HepG2 (cell line): ENCODE data around the gene KLHL3. TPM values are rescaled to one million over a fixed set of nuclear protein-coding genes. Genes with fewer than 3 reads are reported as not detected.

Experiments
- ATAC-seq: fragments of 200-7000 bp; cut with Tn5 transposase; 3 replicates; pipeline ENCODE4 v1.9.1; 2020; ENCODE audit warnings: mild to moderate bottlenecking, moderate library complexity
- BruUV-seq: library from RNA; stranded (reverse); fragments of 400-500 nt; replicated peaks from 2 replicates; lab custom pipeline; 2021; lab: Mats Ljungman, UMichigan
- CTCF ChIA-PET: fragments of 300-600 bp; formaldehyde crosslinking; extraction: SDS; loops from one replicate; lab custom pipeline; 2021; ENCODE audit warnings: low total read pairs, inconsistent platforms, low intra/inter-chr PET ratio; lab: Yijun Ruan, JAX
- POLR2A ChIA-PET: fragments of 350-600 bp; sonication (Branson Sonifier 250); formaldehyde crosslinking; loops from one replicate; lab custom pipeline; 2020; ENCODE audit warnings: antibody characterized with exemption, inconsistent platforms; lab: Yijun Ruan, JAX
- DNase-seq: peaks from one replicate; pipeline ENCODE4 v3.0.0-alpha.2; 2015; ENCODE audit warnings: low spot score
- FAIRE-seq: peaks from 3 replicates; lab custom pipeline; 2011; peaks lifted over from hg19 to GRCh38; lab: Jason Lieb, UNC
- H2AFZ ChIP-seq: one replicate; pipeline ENCODE4 v1.6.1; 2011; ENCODE audit warnings: low read length, inconsistent platforms
- H3K27ac ChIP-seq: fragments of 300-600 bp; 3 replicates; pipeline ENCODE4 v1.8.0; 2011; ENCODE audit warnings: mixed run types, mild to moderate bottlenecking, mixed read lengths, low read length, inconsistent platforms; ENCODE audit not compliant: insufficient read depth; ENCODE audit errors: extremely low read length
- H3K27me3 ChIP-seq, 2 experiments: fragments of 200-600 bp in 1 of 2; 2 replicates in 1 of 2; 3 replicates in 1 of 2; pipeline versions ENCODE4 v1.6.0 to v1.8.0; 2011; ENCODE audit warnings: low read length in 2 of 2, mild to moderate bottlenecking in 2 of 2, moderate library complexity in 2 of 2, inconsistent platforms in 1 of 2; ENCODE audit not compliant: insufficient read depth in 2 of 2, control insufficient read depth in 1 of 2
- H3K36me3 ChIP-seq, 2 experiments: fragments of 200-600 bp in 1 of 2; replicated peaks in 1 of 2; 2 replicates in 1 of 2; 3 replicates in 1 of 2; pipeline versions ENCODE4 v1.5.1 to v1.8.0; 2011; ENCODE audit warnings: low read length in 2 of 2, inconsistent platforms in 1 of 2; ENCODE audit not compliant: insufficient read depth in 2 of 2, control insufficient read depth in 1 of 2
- H3K4me1 ChIP-seq: 2 replicates; pipeline ENCODE4 v1.5.1; 2012; ENCODE audit warnings: low read length, inconsistent platforms; ENCODE audit not compliant: insufficient read depth
- H3K4me2 ChIP-seq: 2 replicates; pipeline ENCODE4 v1.6.0; 2011; ENCODE audit warnings: low read depth, low read length, inconsistent platforms
- H3K4me3 ChIP-seq, 3 experiments: fragments of 200-600 bp in 1 of 3; sonication (generic), shearing (Covaris generic) in 1 of 3; replicated peaks in 1 of 3; 2 replicates each; pipeline ENCODE4 v1.5.1; 2011 to 2016; ENCODE audit warnings: low read length in 3 of 3, inconsistent platforms in 2 of 3, low read depth in 2 of 3, mild to moderate bottlenecking in 2 of 3, control low read depth in 1 of 3, mixed read lengths in 1 of 3; ENCODE audit not compliant: insufficient read depth in 1 of 3
- H3K79me2 ChIP-seq: one replicate; pipeline ENCODE4 v1.6.1; 2011; ENCODE audit warnings: low read length, inconsistent platforms; ENCODE audit not compliant: insufficient read depth
- H3K9ac ChIP-seq: 2 replicates; pipeline ENCODE4 v1.6.0; 2011; ENCODE audit warnings: mild to moderate bottlenecking, low read depth, low read length, inconsistent platforms; ENCODE audit not compliant: insufficient read depth
- H3K9me3 ChIP-seq: 2 replicates; pipeline ENCODE4 v1.5.1; 2012; ENCODE audit warnings: mild to moderate bottlenecking, low read length
- H4K20me1 ChIP-seq: 2 replicates; pipeline ENCODE4 v1.6.0; 2011; ENCODE audit warnings: inconsistent platforms, mild to moderate bottlenecking, low read length, moderate library complexity; ENCODE audit not compliant: insufficient read depth
- MNT ChIP-seq: fragments of 450-650 bp; IDR thresholded peaks from 2 replicates; pipeline ENCODE4 v1.6.1; 2016
- ZNF609 ChIP-seq: sonication (generic); formaldehyde crosslinking; IDR thresholded peaks from 2 replicates; pipeline ENCODE4 v1.4.0; 2020; ENCODE audit warnings: mild to moderate bottlenecking, missing genetic modification reagents, borderline replicate concordance
- WGBS: methylation state at CpG from one replicate; pipeline ENCODE4 v1.1.6; 2017; ENCODE audit warnings: low lambda C conversion rate; 5-methylcytosine and 5-hydroxymethylcytosine counted together
- in situ Hi-C: cut with HindIII; loops from 2 replicates; pipeline ENCODE4 v1.10.0; 2017; ENCODE audit warnings: low pct_unique_long_range_greater_than_20kb; ENCODE audit not compliant: extremely low pct_ligation_motif_present
- intact Hi-C: fragments of 100-400 bp; cut with micrococcal nuclease; formaldehyde crosslinking; loops from one replicate; pipeline ENCODE4 v1.10.0; 2022; ENCODE audit not compliant: unreplicated experiment
- microRNA counts: library from miRNA; unstranded; fragments of <30 nt; microRNA quantifications from one replicate; lab custom pipeline; 2015
- microRNA-seq: library from miRNA; unstranded; fragments of <30 nt; microRNA quantifications from one replicate; pipeline ENCODE4, GENCODE V29; 2020
- polyA plus RNA-seq, 8 experiments: library from polyadenylated mRNA; depleted of rRNA in 3 of 8; stranded (reverse) in 7 of 8; unstranded in 1 of 8; fragments of >200 nt; fragmentation: Illumina TruSeq in 4 of 8; extraction: Trizol in 4 of 8; gene quantifications; 2 replicates each; pipeline versions ENCODE4 v1.2.1 to v1.2.3, GENCODE V29; 2011 to 2016; ENCODE audit warnings: low read depth in 4 of 8, missing spikeins in 1 of 8, mixed read lengths in 1 of 8; ENCODE audit not compliant: insufficient read depth in 1 of 8
- small RNA-seq, 3 experiments: library from RNA; depleted of rRNA; stranded (forward); fragments of <200 nt; gene quantifications; one replicate each; pipeline ENCODE3, GENCODE V24; 2012; ENCODE audit warnings: low read depth in 2 of 3, low replicate concordance in 1 of 3; ENCODE audit not compliant: insufficient read length in 3 of 3, insufficient read depth in 2 of 3
- total RNA-seq, 5 experiments: library from RNA; depleted of rRNA; stranded (reverse); fragments of >200 nt; fragmentation: Illumina TruSeq; extraction: Trizol; gene quantifications; 2 replicates each; pipeline ENCODE4 v1.2.3, GENCODE V29; 2016; ENCODE audit warnings: low read depth in 1 of 5

Gene KLHL3
- total and polyA plus RNA-seq, 2 of the 13 experiments (the other 11 are each of a cell fraction or from before 2014, with no cell fraction given) = 0.02 to 0.08 TPM

- CTCF ChIA-PET = no interaction called here
- FAIRE-seq = no peak
Measured at GRCh38 chr5:137570070-137570469, 165.8 kb downstream of the KLHL3 start.

More at GRCh38 chr5:137570070-137570469, 165.8 kb downstream of the KLHL3 start:
- Histone ChIP-seq H3K27ac (no peak overlapping the region), H3K27me3 (peaks cover 0 to 13% of the 10 kb centered on the region in 2 experiments; a peak in 3 of 5 replicates), H3K79me2 (no peaks in the 10 kb centered on the region), H3K36me3 (no peaks in the 10 kb centered on the region), H3K4me3 (no peak overlapping the region), H2AFZ (no peak overlapping the region), H3K4me2 (no peak overlapping the region), H3K9ac (no peak overlapping the region), H3K4me1 (peaks cover 7% of the 10 kb centered on the region), H4K20me1 (no peaks in the 10 kb centered on the region), H3K9me3 (no peaks in the 10 kb centered on the region)
- TF ChIP-seq MNT (peak; percentile 53), ZNF609 (no peak)
- POLR2A ChIA-PET = no interaction called here
- in situ Hi-C loops (no loop called here), intact Hi-C loops (no loop called here)
- no peak for DNase-seq
- no peak for ATAC-seq
- WGBS = 31% methylated on average over 6 of the region's 6 CpGs
- no TSS peak for BruUV-seq

MicroRNAs encoded within 50 kb of the gene (microRNA counts, 767-probe panel; counts per million panel counts)
- not detected for microRNA hsa-miR-874 (lab: Ali Mortazavi, UCI)

Small RNAs within 50 kb of the gene (microRNA-seq; reads per million reads assigned to microRNA genes)
- 4.1 reads per million, percentile 28 among the genes with 10 or more reads in this experiment for gene MIR874

Small RNAs within 50 kb of the gene (small RNA-seq; reads per million reads assigned to genes)
- 0 to 0.97 (median 0.33) reads per million in 3 experiments for gene MIR874

Other genes with a start within 250 kb of the KLHL3 start
- 0.18 TPM in 1 of 2 replicates, not detected in the other for gene SPOCK1, start 236.8 kb downstream of the KLHL3 start, total RNA-seq (2016; rRNA removed; fragmentation: Illumina TruSeq; extraction: Trizol)
- gene SPOCK1, start 236.8 kb downstream of the KLHL3 start, polyA plus RNA-seq (2011; rRNA removed) = 0.08 and 0.29 TPM in 2 replicates
- 12.9 and 16.9 TPM in 2 replicates for gene HNRNPA0, start 18.3 kb upstream of the KLHL3 start, total RNA-seq (2016; rRNA removed; fragmentation: Illumina TruSeq; extraction: Trizol)
- 9.0 and 9.6 TPM in 2 replicates for gene HNRNPA0, start 18.3 kb upstream of the KLHL3 start, polyA plus RNA-seq (2011; rRNA removed)
- not detected in 2 replicates for gene MYOT, start 131.8 kb upstream of the KLHL3 start, total RNA-seq (2016; rRNA removed; fragmentation: Illumina TruSeq; extraction: Trizol)
- gene MYOT, start 131.8 kb upstream of the KLHL3 start, polyA plus RNA-seq (2011; rRNA removed) = not detected in 2 replicates
- gene PKD2L2, start 153.4 kb upstream of the KLHL3 start, total RNA-seq (2016; rRNA removed; fragmentation: Illumina TruSeq; extraction: Trizol) = not detected in 2 replicates
- gene PKD2L2, start 153.4 kb upstream of the KLHL3 start, polyA plus RNA-seq (2011; rRNA removed) = not detected in 2 replicates